HEK293T (cell line): Measurements from ENCODE around the gene DNAH12.

Experiments
- CTCF ChIA-PET: fragments of 350-600 bp; formaldehyde crosslinking; extraction: SDS; loops from one replicate; lab custom pipeline; 2021; ENCODE audit warnings: antibody characterized with exemption, inconsistent platforms; lab: Yijun Ruan, JAX
- POLR2A ChIA-PET: fragments of 350-600 bp; formaldehyde crosslinking; extraction: SDS; loops from one replicate; lab custom pipeline; 2020; ENCODE audit warnings: antibody characterized with exemption, inconsistent platforms; lab: Yijun Ruan, JAX
- DNase-seq: peaks from one replicate; pipeline ENCODE4 v3.0.0; 2012; ENCODE audit warnings: mixed read lengths; ENCODE audit errors: extremely low spot score
- ARNT ChIP-seq: fragments of 450-650 bp; IDR thresholded peaks from 2 replicates; pipeline ENCODE4 v1.6.1; 2017; ENCODE audit warnings: mild to moderate bottlenecking
- BHLHE40 ChIP-seq: fragments of 450-650 bp; IDR thresholded peaks from 2 replicates; pipeline ENCODE4 v1.6.1; 2016; ENCODE audit warnings: mild to moderate bottlenecking, moderate library complexity, borderline replicate concordance
- CTBP1 ChIP-seq: fragments of 450-650 bp; IDR thresholded peaks from 2 replicates; pipeline ENCODE4 v1.6.1; 2016; ENCODE audit warnings: borderline replicate concordance
- ELF4 ChIP-seq: fragments of 450-650 bp; IDR thresholded peaks from 2 replicates; pipeline ENCODE4 v1.6.1; 2017; ENCODE audit warnings: antibody characterized with exemption
- FOXA1 ChIP-seq: fragments of 450-650 bp; IDR thresholded peaks from 2 replicates; pipeline ENCODE4 v1.6.1; 2016; ENCODE audit warnings: mild to moderate bottlenecking
- FOXK2 ChIP-seq: fragments of 450-650 bp; IDR thresholded peaks from 2 replicates; pipeline ENCODE4 v1.6.1; 2016; ENCODE audit warnings: mild to moderate bottlenecking
- FOXM1 ChIP-seq: fragments of 450-650 bp; IDR thresholded peaks from 2 replicates; pipeline ENCODE4 v1.6.1; 2017; ENCODE audit warnings: mild to moderate bottlenecking, borderline replicate concordance
- HDGF ChIP-seq: fragments of 450-650 bp; IDR thresholded peaks from 2 replicates; pipeline ENCODE4 v1.6.1; 2017; ENCODE audit warnings: antibody characterized with exemption, borderline replicate concordance
- L3MBTL2 ChIP-seq: fragments of 450-650 bp; conservative IDR thresholded peaks from 2 replicates; pipeline ENCODE4 v1.6.1; 2016; ENCODE audit warnings: mild to moderate bottlenecking
- LEF1 ChIP-seq: fragments of 450-650 bp; IDR thresholded peaks from 2 replicates; pipeline ENCODE4 v1.6.1; 2017; ENCODE audit warnings: mild to moderate bottlenecking, borderline replicate concordance
- NFRKB ChIP-seq: fragments of 450-650 bp; IDR thresholded peaks from 2 replicates; pipeline ENCODE4 v1.6.1; 2016; ENCODE audit warnings: mild to moderate bottlenecking, moderate library complexity
- SP1 ChIP-seq: fragments of 450-650 bp; IDR thresholded peaks from 2 replicates; pipeline ENCODE4 v1.6.1; 2017
- SUZ12 ChIP-seq: fragments of 450-650 bp; IDR thresholded peaks from 2 replicates; pipeline ENCODE4 v1.6.1; 2016; ENCODE audit warnings: mild to moderate bottlenecking
- TARDBP ChIP-seq: fragments of 450-650 bp; IDR thresholded peaks from 2 replicates; pipeline ENCODE4 v1.6.1; 2016
- ZNF384 ChIP-seq: fragments of 450-650 bp; IDR thresholded peaks from 2 replicates; pipeline ENCODE4 v1.6.1; 2016
- TF ChIP-seq, protein P1 (sequence below): fragments of 450-650 bp; IDR thresholded peaks from 2 replicates; pipeline ENCODE4 v1.6.1; 2016

DNAH12 gene

DNA sequence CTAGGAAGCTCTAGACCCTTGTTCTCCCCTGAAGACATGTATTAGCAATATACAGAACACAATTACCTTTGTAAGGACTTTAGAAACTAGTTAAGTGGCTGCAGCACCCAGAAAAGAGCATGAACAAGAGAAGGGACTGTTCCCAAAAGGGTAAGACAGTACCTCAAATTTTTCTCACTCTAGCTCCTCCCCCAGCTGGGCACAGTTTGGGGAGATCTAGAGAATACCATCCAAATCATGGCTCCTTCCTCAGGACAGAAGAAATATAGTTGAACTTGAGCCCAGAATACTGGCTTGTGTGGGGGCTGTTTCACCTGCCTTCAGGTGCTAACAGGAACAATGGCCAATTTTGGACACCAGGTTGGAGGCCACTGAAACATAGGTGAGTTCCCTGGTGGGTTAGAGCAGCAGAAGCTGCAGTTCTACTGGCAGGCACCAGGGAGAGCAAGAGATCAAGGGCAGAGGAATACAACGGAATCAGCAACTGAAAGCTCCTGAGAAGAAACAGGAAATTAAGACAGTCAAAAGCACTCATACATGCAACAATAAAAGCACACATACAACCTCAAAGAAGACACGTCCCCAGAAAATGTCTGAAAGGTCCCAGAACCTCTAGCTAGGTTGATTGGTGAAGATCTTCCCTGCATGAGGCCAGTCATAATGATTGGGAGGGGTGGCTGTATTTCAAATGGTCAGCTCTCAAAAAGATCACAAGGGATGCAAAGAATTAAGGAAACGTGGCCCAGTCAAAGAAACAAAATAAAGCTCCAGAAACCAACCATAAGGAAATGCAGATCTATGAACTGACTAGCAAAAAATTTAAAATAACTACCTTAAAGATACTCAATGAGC lies 146.7 kb downstream of the DNAH12 start:
- ChIA-PET POLR2A (no interaction called here), CTCF (interaction anchor here (0.5 to 1.6 kb wide), 11 partner anchors 14 to 573 kb away, joined by 3 to 6 read pairs (median 4); partner anchors contain the start of gene PDE12)
- DNase-seq, result peak; percentile 64
- TF ChIP-seq FOXA1 (no peak), BHLHE40 (no peak), TARDBP (no peak), FOXM1 (no peak), NFRKB (no peak), L3MBTL2 (no peak), FOXK2 (no peak), ZNF384 (no peak), SUZ12 (no peak), SP1 (no peak), LEF1 (no peak), ELF4 (no peak), ARNT (no peak), CTBP1 (no peak)
- TF ChIP-seq, protein P1, sequence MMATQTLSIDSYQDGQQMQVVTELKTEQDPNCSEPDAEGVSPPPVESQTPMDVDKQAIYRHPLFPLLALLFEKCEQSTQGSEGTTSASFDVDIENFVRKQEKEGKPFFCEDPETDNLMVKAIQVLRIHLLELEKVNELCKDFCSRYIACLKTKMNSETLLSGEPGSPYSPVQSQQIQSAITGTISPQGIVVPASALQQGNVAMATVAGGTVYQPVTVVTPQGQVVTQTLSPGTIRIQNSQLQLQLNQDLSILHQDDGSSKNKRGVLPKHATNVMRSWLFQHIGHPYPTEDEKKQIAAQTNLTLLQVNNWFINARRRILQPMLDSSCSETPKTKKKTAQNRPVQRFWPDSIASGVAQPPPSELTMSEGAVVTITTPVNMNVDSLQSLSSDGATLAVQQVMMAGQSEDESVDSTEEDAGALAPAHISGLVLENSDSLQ, result no peak

DNA sequence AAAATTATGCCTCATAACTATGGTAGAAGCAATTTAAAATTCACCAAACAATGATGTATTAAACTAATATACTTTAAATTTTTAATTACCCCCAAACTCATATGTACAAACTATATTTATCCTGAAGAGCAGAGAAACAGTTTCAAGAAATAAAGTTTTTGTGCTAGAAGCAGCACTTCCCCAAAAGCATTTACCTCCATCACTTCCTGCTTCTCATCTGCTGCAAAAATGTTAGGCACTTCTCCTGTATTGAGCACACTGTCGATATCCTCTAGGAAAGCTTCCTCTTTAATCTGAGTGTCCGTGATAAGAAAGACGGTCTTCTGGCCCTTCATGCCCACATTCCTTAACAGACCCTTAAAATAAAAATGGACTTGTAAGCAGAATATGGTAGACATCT lies 150.2 kb downstream of the DNAH12 start:
- ChIA-PET CTCF (no interaction called here), POLR2A (no interaction called here)
- DNase-seq, result no peak
- TF ChIP-seq HDGF, result no peak
- no peak for TF ChIP-seq LEF1
- no peak for TF ChIP-seq BHLHE40
- TF ChIP-seq SUZ12, result no peak
- TF ChIP-seq NFRKB, result no peak
- no peak for TF ChIP-seq TARDBP
- TF ChIP-seq SP1, result no peak
- no peak for TF ChIP-seq CTBP1
- TF ChIP-seq FOXM1, result no peak

DNA sequence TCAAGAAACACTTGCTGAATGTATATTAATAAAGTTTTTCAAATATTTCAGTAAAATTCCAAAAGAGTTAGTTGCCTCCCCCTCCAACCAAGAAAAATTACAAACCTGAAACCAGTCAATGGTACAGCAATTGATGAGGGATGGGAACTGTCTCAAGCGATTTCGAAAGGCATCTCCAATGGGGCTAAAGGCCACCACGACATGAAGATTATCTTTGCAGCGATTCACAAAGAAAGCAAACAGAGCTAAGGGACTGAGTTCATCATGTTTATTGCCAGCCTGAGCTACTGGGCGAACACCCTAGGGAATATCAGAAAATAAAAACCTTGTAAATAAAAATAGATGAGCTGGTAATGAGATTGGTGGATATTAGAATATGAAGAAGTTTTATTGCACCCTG lies 152.4 kb downstream of the DNAH12 start:
- TF ChIP-seq ELF4 (no peak), LEF1 (no peak), ARNT (no peak), TARDBP (no peak), SP1 (no peak), FOXA1 (no peak), CTBP1 (no peak), BHLHE40 (no peak), FOXM1 (no peak), L3MBTL2 (no peak), SUZ12 (no peak), ZNF384 (no peak), FOXK2 (no peak), NFRKB (no peak), HDGF (no peak)
- TF ChIP-seq, protein P1, result no peak
- no peak for DNase-seq
- ChIA-PET POLR2A (no interaction called here), CTCF (no interaction called here)

DNA sequence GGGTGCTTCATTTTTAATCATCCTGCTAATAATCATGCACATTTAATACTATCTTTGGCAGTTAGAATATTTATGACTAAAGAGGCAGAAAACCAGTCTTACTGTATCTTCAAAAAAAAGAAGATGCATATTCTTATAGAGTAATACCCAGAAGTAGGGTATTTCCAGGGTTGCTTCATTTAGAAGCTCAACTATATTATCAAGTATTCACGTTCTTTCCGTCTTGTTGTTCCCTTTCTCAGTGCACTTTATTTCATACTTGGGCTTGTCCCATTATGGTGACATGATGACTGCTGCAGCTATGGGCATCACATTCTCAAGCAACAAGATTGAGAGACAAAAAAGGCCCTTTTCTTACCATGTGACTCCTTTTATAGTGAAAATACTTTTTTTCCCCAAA lies 154.9 kb downstream of the DNAH12 start:
- CTCF ChIA-PET, result interaction anchor here (0.6 kb wide), 1 partner anchor 219 kb away, joined by 4 read pairs; no protein-coding TSS in a partner anchor
- TF ChIP-seq SUZ12 (no peak), FOXM1 (no peak), ZNF384 (no peak), ELF4 (no peak), NFRKB (no peak), FOXA1 (no peak), TARDBP (no peak), CTBP1 (no peak), FOXK2 (no peak), BHLHE40 (no peak), L3MBTL2 (no peak), SP1 (no peak), LEF1 (no peak), ARNT (no peak), HDGF (no peak)
- TF ChIP-seq, protein P1, result no peak
- DNase-seq, result no peak
- POLR2A ChIA-PET, result no interaction called here

DNA sequence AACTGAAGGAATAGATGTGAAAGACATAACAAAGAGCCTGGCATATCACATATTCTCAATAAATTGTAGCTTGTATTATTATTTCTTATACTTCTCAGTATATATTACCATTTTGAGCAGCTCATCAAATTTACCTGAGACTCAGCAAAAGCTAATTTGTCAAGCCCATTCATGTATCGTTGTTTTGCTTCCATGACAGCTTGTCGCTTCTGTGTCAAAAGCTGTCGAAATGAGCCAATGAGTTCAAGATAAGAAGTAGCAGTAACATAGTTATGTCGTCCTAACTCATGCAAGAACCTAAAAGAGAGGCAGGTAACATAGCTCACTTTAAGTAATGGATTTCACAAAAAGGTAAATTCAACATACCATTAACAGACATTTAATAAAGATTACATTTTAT lies 157.8 kb downstream of the DNAH12 start:
- TF ChIP-seq FOXA1, result no peak
- no peak for TF ChIP-seq SUZ12
- no peak for TF ChIP-seq ARNT
- no peak for TF ChIP-seq TARDBP
- no peak for TF ChIP-seq NFRKB
- TF ChIP-seq HDGF, result no peak
- TF ChIP-seq FOXK2, result no peak
- DNase-seq, result no peak
- ChIA-PET POLR2A (no interaction called here), CTCF (interaction anchor here (0.6 kb wide), 1 partner anchor 192 kb away, joined by 3 read pairs; no protein-coding TSS in a partner anchor)
